Measurements from ENCODE around the gene ABLIM2. TPM values are rescaled to one million over a fixed set of nuclear protein-coding genes. Genes with fewer than 3 reads are reported as not detected.

Gene ABLIM2
- total RNA-seq, 2 donors from 2014 or later = 6.0 to 20.8 TPM

- Histone ChIP-seq H3K27me3 (no peaks in the 10 kb centered on the region), H3K4me1 (no peaks in the 10 kb centered on the region), H3K27ac (no peak overlapping the region), H3K36me3 (replicated peaks in 1 of 2; ENCODE audit: insufficient read depth in 1 of 2, low read depth in 2 of 2) (no peaks in the 10 kb centered on the region), H3K4me3 (no peak overlapping the region), H3K9me3 (no peaks in the 10 kb centered on the region)
- intact Hi-C loops (cut with DNase I) = no loop called here
- ATAC-seq = peak; percentile 86
- 51 to 65% methylated on average over 6 to 10 of the region's 10 CpGs for WGBS, 2 donors
- DNase-seq = peak; percentile 75 to 84 (median 78)
- TF ChIP-seq POLR2A (IDR thresholded peaks at IDR 0.05) (no peak), CTCF (IDR thresholded peaks at IDR 0.05) (peak; percentile 75 to 85 (median 81))
Observed at GRCh38 chr4:7987148-7987989, 171.2 kb downstream of the ABLIM2 start.

GRCh38 chr4:7985891-7986441 is 172.6 kb downstream of the ABLIM2 start:
- TF ChIP-seq POLR2A (IDR thresholded peaks at IDR 0.05) = no peak
- no peak overlapping the region for H3K27ac ChIP-seq

GRCh38 chr4:7985072-7985471 is 173.5 kb downstream of the ABLIM2 start:
- Histone ChIP-seq H3K36me3 (replicated peaks in 1 of 2; ENCODE audit: insufficient read depth in 1 of 2, low read depth in 2 of 2) (no peaks in the 10 kb centered on the region), H3K27me3 (no peaks in the 10 kb centered on the region), H3K27ac (no peak overlapping the region), H3K4me3 (no peak overlapping the region), H3K9me3 (no peaks in the 10 kb centered on the region), H3K4me1 (no peaks in the 10 kb centered on the region)
- intact Hi-C loops (cut with DNase I) = no loop called here
- 86 to 87% methylated on average over 10 to 12 of the region's 12 CpGs for WGBS, 2 donors
- DNase-seq = no peak
- TF ChIP-seq CTCF (IDR thresholded peaks at IDR 0.05) (no peak), POLR2A (IDR thresholded peaks at IDR 0.05) (no peak)
- no peak for ATAC-seq

More at GRCh38 chr4:7985891-7986441, 172.6 kb downstream of the ABLIM2 start:
- Histone ChIP-seq H3K4me1 (no peaks in the 10 kb centered on the region), H3K9me3 (no peaks in the 10 kb centered on the region), H3K36me3 (replicated peaks in 1 of 2; ENCODE audit: insufficient read depth in 1 of 2, low read depth in 2 of 2) (no peaks in the 10 kb centered on the region), H3K27me3 (no peaks in the 10 kb centered on the region), H3K4me3 (no peak overlapping the region)
- 68 to 78% methylated on average over 21 of the region's 21 CpGs for WGBS, 2 donors
- DNase-seq = no peak
- intact Hi-C loops (cut with DNase I) = no loop called here
- ATAC-seq = no peak

GRCh38 chr4:7984286-7984925 is 174.2 kb downstream of the ABLIM2 start:
- DNase-seq = no peak
- ATAC-seq = no peak
- Histone ChIP-seq H3K27ac (no peak overlapping the region), H3K4me3 (no peak overlapping the region), H3K9me3 (no peaks in the 10 kb centered on the region), H3K27me3 (no peaks in the 10 kb centered on the region), H3K36me3 (replicated peaks in 1 of 2; ENCODE audit: insufficient read depth in 1 of 2, low read depth in 2 of 2) (no peaks in the 10 kb centered on the region), H3K4me1 (no peaks in the 10 kb centered on the region)
- no peak for TF ChIP-seq POLR2A (IDR thresholded peaks at IDR 0.05)
- no peak for TF ChIP-seq CTCF (IDR thresholded peaks at IDR 0.05)
- intact Hi-C loops (cut with DNase I) = loop anchor here (5.0 kb wide), 1 partner anchor 182 kb away; no protein-coding TSS in a partner anchor
- 91 to 92% methylated on average over 6 to 31 of the region's 31 CpGs for WGBS, 2 donors

DNA sequence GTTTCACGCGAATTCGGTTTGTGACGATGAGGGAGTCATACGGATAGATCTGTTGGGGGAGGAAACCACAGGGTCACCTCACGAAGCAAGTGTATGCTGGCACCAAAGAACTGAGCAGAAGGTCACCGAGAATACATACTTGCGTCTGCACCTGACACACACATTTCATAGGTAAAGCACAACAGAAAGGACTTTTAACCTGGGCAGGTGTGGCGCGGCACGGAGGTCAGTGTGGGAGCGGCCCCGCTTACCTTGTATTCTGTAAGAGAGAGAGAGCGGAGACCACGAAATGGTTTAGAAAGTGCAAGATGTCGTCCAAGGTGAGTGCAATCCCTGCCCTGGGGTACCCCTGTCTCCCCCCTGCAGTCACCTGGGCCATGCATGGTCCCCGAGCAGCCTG is 175.3 kb downstream of the ABLIM2 start:
- no peak overlapping the region for H3K27ac ChIP-seq
- H3K4me1 ChIP-seq = no peaks in the 10 kb centered on the region
- no peaks in the 10 kb centered on the region for H3K9me3 ChIP-seq
- H3K27me3 ChIP-seq = no peaks in the 10 kb centered on the region
- TF ChIP-seq POLR2A (IDR thresholded peaks at IDR 0.05) = no peak
- TF ChIP-seq CTCF (IDR thresholded peaks at IDR 0.05) = no peak
- intact Hi-C loops (cut with DNase I) = loop anchor here (5.0 kb wide), 1 partner anchor 181 kb away; no protein-coding TSS in a partner anchor
- no peak for ATAC-seq
- no peaks in the 10 kb centered on the region for H3K36me3 ChIP-seq (replicated peaks in 1 of 2; ENCODE audit: insufficient read depth in 1 of 2, low read depth in 2 of 2)
- DNase-seq = no peak
- 94 to 96% methylated on average over 17 of the region's 17 CpGs for WGBS, 2 donors
- H3K4me3 ChIP-seq = no peak overlapping the region

All from body of pancreas (tissue), 4 donors.